DND-41 (cell line): ENCODE measurements around the gene WDR93.

ENCODE experiments used
- CTCF ChIP-seq: IDR thresholded peaks from 2 replicates; pipeline ENCODE4 v1.5.1; 2012; ENCODE audit warnings: borderline replicate concordance, low read length, moderate library complexity, mild to moderate bottlenecking; ENCODE audit not compliant: poor library complexity, severe bottlenecking; ENCODE audit errors: extremely low read depth
- EZH2 ChIP-seq: IDR thresholded peaks from 3 replicates; pipeline ENCODE4 v1.6.1; 2012; ENCODE audit warnings: borderline replicate concordance, low read depth, mild to moderate bottlenecking, moderate library complexity, low read length, inconsistent platforms; ENCODE audit not compliant: severe bottlenecking

GRCh38 chr15:89774492-89774891 lies 83.9 kb downstream of the WDR93 start:
- TF ChIP-seq CTCF (no peak), EZH2 (no peak)
